Hematopoietic multipotent progenitor cell treated with erythropoietin and hydrocortisone succinate and interleukin-3 and kit ligand, for 17 days (in vitro differentiated cells): ENCODE data around the gene BARX2.
"Not testable (repeated sequence)": the region's sequence is repeated elsewhere in the genome, so short reads cannot be mapped to it uniquely, and the experiment has no call there.

ENCODE experiments used
- DNase-seq: peaks from one replicate; pipeline ENCODE4 v3.0.0-alpha.2; 2015; ENCODE audit warnings: low spot score

Gene BARX2, protein sequence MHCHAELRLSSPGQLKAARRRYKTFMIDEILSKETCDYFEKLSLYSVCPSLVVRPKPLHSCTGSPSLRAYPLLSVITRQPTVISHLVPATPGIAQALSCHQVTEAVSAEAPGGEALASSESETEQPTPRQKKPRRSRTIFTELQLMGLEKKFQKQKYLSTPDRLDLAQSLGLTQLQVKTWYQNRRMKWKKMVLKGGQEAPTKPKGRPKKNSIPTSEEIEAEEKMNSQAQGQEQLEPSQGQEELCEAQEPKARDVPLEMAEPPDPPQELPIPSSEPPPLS

DNA sequence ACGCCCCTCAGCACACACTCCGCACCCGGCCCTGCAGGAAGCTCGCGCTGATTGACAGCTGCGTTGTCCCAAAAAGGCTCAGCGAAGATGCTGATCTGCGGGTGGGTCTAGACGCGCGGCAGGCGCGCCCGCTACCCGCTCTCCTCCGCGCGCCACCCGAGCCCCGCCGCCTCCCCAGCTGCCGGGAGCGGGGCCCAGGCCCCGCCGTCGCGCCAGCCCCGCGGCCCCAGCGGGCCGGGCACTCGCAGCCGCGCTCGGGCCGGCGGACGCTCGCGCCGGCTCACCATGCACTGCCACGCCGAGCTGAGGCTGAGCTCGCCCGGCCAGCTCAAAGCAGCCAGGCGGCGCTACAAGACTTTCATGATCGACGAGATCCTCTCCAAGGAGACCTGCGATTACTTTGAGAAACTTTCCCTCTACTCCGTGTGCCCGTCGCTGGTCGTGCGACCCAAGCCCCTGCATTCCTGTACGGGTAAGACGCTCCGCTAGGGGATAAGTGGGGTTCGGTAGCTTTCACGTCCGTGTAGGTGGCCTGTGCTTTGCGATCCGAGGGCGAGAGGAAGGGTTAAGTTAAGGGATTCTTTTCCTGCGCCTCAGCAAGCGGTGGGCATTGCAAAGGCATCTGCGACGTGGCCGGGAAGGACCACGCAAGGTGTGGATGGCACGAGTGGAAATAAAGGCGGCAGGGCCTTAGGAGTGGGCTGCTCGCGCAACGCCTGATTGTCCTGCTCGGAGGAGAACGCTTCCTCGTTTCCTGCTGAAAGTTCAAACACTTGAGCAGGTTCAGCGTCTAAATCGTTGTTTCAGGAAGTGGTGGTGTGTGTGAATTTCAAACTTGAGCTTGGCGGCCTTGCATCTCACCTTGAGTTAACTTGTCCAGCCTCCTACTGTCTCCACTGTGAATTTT lies at the start of gene BARX2:
TSS of gene BARX2 (plus strand) at position 98 of the 907 bp plus-strand sequence. CDS start at position 286, 188 bp downstream.
- DNase-seq, result no peak

DNA sequence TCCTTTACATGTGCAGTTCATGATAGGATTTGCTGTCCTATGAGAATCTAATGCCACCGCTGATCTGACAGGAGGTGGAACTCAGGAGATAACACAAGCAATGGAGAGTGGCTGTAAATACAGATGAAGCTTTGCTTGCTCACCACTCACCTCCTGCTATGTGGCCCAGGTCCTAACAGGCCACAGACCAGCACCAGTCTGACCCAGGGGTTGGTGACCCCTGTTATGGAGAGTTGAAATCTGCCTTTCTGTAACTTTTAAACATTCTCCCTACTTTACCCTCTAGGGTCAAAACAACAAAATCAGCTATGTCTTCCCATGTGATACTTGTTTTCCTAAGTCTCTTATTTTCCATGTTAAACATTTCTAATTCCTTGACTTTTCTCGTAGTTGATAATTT lies 48.7 kb upstream of the BARX2 start:
- no peak for DNase-seq

DNA sequence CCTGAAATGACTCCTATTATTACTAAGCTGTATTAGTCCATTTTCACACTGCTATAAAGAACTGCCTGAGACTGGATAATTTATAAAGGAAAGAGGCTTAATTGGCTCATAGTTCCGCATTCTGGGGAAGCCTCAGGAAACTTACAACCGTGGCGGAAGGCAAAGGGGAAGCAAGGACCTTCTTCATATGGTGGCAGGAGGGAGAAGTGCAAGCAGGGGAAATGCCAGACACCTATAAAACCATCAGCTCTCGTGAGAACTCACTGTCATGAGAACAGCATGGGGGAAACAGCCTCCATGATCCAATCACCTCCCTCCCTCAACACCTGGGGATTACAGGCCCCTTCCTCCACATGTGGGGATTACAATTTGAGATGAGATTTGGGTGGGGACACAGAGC lies 47.9 kb upstream of the BARX2 start:
- not testable (repeated sequence) for DNase-seq

DNA sequence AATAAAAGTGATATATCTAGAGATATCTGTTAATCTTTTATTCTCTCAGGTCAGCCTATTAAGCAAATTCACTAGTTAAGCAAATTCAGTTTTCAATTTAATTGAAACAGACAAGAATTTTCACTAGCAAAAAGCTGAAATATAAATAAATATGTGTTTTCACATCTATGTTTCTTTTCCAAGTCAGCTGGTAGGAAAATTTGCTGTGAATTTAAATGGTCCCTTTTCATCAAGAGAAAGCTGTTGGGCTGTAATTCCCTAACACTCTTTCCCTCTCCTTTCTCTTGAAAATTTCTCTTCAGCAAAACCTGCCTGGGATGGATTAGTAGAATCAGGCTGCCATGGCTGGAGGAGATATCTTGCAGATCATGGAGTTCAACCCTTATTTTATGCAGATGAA lies 46.9 kb upstream of the BARX2 start:
- no peak for DNase-seq

DNA sequence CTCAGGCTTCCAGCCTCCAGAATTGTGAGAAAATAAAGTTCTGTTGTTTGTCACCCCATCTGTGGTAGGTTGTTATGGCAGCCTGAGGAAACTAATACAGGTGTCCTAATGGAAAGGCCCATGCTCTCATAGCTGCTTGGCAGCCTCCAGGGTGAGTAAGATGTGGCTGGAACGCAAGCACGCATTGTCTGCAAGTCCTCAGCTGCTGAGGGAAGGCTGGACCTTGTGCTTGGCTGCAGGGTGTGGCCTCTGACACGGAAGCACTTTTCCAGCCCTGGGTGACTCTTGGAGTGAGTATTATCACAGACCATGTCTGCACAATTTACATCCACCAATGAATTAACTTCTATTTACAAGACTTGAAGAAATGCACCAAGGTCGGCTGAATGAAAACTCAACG lies 44.4 kb upstream of the BARX2 start:
- DNase-seq, result no peak

DNA sequence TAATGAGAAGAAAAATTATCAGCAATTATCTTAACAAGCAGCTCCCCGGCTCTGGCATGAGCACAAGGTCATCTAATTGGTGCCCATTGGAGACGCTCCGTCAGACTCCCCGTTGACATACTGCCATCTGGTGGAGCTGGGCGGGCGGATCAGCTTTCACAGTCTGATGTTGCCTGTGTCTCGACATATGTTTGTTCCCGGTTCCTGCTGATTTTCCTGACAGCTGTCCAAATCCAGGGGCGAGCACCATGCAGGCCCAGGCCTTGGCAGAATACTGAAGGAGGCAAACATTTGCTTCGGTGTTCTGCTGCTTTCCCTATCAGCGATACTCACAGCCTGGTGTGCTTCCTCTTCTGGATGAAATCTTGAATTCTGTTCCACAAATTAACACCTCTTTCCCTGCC lies 43.8 kb upstream of the BARX2 start:
- DNase-seq, result no peak

DNA sequence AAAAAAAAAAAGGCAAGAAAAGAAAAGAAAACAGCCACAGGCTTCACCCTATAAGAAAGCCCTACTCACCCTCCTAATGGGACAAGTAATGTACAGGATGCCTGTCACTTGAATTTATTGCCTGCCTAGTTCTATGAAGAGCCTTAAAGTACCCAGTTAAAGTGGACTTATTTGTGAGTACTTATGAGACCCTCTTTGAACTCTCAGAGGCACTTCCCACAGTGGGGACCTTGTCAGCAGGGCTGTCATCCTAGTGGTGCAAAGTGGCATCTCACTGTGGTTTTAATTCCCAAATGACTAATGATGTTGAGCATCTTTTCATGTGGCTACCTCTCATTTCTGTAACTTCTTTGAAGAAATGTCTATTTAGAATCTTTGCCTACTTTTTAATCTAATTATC lies 41.8 kb upstream of the BARX2 start:
- DNase-seq, result no peak

DNA sequence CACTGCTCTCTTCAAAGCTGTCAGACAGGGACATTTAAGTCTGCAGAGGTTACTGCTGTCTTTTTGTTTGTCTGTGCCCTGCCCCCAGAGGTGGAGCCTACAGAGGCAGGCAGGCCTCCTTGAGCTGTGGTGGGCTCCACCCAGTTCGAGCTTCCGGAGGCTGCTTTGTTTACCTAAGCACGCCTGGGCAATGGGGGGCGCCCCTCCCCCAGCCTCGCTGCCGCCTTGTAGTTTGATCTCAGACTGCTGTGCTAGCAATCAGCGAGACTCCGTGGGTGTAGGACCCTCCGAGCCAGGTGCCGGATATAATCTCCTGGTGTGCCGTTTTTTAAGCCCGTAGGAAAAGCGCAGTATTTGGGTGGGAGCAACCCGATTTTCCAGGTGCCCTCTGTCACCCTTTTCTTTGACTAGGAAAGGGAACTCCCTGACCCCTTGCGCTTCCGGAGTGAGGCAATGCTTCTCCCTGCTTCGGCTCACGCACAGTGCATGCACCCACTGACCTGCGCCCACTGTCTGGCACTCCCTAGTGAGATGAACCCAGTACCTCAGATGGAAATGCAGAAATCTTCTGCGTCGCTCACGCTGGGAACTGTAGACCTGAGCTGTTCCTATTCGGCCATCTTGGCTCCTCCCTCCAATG lies 31.2 kb upstream of the BARX2 start:
- not testable (repeated sequence) for DNase-seq

DNA sequence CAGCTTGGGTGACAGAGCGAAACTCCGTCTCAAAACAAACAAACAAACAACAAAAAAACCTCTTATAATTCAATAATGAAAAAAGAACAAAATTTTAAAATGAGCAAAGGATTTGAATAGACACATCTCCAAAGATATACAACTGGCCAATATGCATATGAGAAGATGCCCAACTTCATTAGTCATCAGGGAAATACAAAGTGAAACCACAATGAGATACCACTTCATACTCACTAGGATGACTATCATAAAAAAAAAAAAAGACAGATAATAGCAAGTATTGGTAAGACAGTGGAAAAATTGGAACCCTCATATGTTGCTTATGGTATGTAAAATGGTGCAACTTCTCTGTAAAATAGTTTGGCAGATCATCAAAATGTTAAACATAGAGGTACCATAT lies 28.7 kb upstream of the BARX2 start:
- DNase-seq, result no peak

DNA sequence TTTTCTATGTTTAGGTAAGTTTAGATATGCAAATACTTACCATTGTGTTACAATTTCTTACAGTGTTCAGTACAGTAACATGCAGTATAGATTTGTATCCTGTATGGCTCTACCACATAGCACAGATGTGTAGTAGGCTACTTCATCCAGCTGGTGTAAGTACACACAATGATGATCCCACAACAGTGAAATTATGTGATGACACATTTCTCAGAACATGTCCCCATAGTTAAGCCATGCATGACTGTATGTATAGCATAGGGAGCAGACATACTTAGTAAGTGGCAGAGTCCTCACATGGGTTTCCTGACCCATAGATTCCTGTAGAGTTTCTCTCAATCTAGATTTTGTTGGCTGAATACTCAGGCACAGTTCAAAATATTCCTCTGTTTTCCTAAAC lies 26.8 kb upstream of the BARX2 start:
- no peak for DNase-seq

DNA sequence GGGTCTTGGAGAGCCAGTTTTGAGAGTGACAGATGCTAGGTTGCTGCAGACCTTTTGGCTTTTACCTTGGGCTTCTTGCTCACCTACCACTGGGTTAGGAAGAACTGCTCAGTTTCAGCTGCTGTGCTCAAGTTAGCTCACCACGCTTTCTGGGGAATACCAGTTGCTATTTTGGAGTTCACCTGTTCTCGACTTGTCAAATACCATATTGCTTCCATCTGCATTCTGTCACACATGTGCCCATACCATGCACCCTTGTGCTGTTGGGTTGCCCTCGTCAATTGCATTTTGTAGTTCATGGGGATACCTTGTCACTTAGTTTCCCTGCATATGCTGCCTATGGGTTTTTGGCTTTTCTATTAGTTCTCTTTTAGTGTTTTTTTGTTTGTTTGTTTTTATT lies 23.0 kb upstream of the BARX2 start:
- DNase-seq, result no peak

DNA sequence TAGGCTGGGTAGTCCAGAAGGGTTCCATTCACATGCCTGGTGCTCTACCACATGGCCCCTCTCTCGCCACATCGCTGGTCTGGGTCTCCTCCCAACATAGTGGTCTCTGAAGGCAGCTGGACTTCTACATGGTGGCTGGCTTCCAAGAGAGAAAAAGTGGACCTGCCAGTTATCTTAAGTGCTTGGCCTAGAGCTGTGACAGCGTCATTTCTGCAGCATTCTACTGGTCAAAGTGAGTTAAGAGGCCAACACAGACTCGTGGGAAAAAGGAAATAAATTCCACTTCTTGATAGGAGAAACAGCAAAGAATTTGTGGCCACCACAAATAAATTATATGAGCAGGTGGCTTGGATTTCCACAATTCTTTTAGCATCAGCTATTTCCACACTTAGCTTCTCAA lies 21.0 kb upstream of the BARX2 start:
- no peak for DNase-seq

DNA sequence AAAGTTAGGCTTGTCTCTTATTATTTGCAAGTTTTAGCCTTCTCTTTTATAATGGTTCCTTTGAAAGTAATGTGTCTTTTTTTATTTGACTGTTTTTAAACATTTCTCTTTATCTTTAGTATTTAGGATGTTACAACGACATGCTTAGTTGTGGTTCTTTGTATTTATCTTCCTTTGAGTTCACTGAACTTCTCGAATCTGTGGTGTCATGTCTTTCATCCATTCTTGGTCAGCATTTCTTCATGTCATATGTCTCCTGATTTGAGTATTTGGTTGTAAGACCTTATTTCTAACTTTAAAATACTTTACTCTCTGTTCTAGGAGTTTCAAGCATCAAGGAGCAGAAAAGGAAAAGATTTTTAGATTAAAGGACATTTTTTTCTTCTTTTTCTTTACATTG lies 15.9 kb upstream of the BARX2 start:
- DNase-seq, result no peak

DNA sequence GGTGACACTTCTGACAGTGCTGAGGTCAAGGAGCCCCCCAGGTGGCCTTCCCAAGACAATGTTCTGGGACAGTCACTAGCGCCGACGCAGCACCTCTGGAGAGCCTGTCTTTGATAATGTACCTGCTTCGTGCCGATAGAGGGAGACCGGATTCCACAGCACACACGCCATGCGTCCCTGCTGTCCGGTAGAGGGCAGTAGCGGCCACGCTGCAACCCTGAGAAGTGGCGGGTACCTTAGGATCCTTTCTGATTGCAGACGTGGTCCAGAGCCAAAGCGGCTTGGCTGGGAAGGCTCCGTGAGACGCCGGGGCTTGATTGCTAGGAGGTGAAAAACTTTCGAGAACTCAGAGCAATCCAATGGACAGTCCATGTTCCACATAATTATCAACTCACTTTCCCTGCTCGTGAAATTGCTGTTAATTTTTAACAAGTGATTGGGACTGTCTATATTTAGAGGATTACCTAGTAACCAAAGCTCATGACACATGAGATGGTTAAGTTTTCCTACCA lies 11.4 kb upstream of the BARX2 start:
- DNase-seq, result peak; percentile 44

DNA sequence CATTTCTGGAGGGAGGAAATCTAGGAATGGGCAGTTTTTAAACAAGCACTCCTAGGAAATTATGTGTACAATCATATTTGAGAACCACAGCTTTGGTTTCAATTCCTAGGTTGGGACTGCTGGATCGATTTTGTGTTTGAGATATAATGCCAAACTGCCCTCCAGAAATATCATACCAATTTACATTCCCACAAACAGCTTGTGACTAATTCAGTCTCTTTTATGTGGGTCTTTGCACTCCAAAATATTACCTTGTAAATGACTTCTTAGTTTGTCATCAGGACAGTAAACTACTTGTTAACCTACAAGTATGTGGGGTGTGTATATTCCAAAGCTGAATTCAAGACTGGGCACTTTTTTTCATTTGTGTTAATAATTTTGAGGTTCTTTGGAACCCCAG lies 9.8 kb upstream of the BARX2 start:
- DNase-seq, result no peak

DNA sequence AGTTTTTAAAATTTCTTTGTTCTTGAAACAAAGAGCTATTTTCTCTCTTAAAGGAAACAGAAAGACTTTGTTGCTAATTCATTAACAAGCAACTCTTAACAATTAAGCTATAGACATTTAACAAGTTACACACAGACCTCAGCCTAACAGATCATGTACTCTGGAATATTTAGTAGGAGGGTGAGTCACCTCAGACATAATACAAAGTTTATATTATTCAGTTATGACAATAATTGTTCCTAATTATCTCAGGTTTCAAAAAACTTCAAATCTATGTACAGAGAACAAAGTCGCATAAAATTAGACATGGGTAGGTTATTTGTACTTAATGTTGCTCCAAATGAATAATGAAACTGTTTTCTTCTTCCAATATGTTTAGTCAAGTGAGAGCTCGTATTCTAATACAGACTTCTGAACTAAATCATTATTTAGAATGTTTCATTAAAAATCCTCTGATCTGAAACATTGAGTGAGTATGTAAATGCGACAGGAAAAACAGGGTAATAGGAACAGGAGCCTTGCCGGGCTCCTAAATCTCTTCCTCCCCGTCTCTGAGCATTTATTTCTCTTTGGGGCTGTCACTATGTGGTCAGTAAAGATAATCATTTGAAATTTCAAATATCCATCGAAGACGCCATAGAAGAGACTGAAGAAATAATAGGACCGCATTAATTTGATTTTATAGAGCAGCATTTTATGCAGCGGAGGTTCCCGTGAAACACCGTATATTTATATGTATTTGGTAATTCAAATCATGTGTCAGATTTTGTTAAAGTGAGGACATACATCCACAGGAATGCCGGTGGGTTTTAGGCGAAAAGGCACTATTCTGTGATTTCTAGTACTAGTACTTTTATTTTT lies 8.7 kb upstream of the BARX2 start:
- DNase-seq, result no peak

DNA sequence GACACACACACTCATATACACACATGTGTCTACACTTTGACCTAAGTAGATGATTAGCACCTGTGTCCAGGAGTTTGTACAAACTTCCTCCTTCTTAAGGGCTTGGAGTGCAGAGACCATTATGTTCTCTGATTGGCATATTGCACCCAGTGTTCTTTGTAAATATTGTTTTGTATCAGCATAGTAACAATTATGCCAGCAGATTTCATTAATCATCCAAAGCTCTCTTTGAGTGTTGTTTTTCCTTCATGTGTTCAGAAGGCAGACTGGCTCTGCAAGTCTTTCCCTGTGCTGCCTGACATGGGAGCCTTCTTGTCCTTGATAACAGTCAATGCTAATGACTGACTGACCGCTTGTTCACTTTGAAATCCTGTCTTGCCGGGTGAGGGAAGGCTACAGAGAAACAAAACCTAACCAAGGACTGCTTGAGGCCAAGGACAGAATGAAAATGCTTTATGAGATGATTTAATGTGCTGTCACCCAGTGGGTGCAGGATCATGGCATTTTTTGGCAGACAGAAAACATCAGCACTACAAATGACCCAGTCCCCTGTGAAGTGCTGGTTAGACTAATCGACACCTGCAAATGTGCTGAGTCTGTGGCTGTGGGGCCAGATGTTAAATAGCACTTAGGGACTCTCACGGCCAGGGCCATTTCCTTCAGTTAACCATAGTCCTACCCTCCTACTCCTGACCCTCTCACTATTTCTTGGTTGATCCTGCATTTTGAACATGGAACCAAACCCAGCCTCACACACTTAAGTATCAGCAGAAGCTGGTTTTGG lies 6.6 kb upstream of the BARX2 start:
- DNase-seq, result no peak

DNA sequence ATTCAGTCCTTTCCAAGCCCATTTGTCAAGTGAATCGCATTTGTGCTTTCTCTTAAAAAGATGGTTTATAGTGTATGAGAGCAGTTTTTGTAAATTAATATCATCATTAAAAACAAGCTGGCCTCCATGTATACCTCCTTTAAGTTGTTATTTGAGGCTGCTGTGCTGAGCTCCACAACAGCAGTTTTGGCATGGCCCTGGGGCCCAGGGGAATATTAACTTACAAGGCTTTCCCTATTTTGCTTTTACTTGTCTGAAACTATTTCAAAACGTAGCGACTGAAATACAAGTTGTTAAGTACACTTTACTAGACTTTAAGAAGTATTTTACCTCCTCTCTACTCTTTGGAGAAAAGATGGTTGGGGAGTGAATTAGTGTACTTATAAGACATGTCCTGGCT lies 4.9 kb upstream of the BARX2 start:
- no peak for DNase-seq

DNA sequence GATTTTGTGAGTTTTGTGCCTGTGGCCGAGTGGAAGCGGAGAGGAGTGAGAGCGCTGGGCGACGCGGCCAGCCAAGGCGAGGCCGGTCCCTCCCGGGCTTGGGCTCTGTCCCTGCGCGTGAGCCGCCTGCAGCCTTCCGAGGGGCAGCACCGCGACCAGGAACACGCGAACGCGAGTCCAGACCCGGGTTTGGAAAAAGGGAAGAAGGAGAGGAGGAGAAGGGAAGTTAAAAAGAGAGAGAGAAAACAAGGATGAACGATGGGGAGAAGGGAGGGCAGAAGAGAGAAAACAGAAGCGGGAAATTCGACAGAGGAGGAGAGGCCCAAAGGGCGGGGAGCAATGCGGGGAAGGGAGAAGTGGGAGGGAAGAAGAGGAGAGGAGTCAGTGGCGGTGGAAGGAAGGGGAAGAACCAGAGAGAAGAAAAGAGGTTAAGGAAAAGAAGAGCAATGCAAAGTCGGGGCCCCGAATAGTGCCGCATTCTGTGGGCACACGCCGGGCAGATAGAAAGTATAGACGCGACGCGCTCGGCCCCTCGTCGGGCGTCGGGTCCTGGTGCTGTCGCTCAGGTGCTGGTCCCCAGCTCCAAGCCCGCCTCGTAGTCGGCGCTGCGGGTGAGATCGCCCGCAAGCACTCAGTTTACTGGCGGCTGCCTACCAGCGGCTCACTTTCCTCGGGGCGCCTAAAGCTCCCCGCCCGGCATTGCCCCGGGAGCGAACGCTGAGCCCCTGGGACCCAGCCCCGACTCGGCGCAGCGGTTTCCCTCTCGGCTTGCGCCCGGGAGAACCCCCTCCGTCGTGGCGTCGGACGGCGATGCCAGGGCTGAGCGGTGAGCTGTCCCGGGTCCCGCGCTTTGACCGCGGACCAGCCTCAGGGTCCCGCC lies 2.8 kb upstream of the BARX2 start:
- DNase-seq, result no peak

DNA sequence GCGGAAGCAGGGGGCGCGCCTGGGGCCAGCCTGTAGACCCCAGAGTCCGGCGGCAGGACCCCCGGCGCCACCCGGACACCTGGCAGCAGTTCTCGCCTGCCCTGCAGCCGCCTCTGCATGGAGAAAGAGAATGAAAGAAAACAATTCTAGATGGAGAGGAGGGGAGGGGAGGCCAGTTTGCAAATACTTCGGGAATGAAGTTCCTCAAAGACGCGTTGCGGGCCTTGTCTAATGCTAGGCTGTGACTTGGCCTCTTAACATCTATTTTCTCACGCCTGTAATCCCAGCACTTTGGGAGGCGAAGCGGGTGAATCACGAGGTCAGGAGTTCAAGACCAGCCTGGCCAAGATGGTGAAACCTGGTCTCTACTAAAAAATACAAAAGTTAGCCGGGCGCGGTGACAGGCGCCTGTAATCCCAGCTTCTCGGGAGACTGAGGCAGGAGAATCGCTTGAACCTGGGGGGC lies 2.1 kb upstream of the BARX2 start:
- no peak for DNase-seq
